ENCODE data around the gene ASIC2. TPM values are rescaled to one million over a fixed set of nuclear protein-coding genes. Genes with fewer than 3 reads are reported as not detected.
"Not testable (repeated sequence)": the region's sequence is repeated elsewhere in the genome, so short reads cannot be mapped to it uniquely, and the experiment has no call there.

ASIC2 gene
- total and polyA plus RNA-seq, 2 experiments from 2014 or later = not detected

DNA sequence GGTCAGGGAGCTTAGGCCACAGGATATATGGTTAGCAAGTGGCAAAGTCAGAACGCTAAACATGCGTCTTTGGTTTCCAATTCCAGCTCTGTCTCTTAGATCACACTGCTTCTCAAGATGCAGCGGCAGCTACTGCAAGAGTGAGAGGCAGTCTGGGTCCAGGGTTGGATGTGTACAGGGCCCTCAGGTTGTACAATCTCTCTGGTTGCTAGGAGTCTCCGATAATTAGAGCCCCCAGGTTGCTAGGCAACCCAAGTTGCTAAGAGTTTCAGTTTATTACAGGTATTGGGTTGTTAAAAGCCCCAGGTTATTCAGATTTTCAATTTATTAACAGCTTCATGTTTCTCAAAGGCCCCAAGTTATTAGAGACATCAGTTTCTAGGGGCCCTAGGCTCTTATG lies 317.0 kb downstream of the ASIC2 start:
- no peak for DNase-seq (ENCODE audit: low read depth in 1 of 2, low spot score in 1 of 2)
- Histone ChIP-seq H3K4me1 (ENCODE audit: low read depth) (no peaks in the 10 kb centered on the region), H3K27ac (no peak overlapping the region), H3K36me3 (no peaks in the 10 kb centered on the region), H3K27me3 (no peaks in the 10 kb centered on the region), H3K9me3 (ENCODE audit: low read depth) (no peaks in the 10 kb centered on the region), H3K4me3 (no peak overlapping the region)
- TF ChIP-seq, protein P1, sequence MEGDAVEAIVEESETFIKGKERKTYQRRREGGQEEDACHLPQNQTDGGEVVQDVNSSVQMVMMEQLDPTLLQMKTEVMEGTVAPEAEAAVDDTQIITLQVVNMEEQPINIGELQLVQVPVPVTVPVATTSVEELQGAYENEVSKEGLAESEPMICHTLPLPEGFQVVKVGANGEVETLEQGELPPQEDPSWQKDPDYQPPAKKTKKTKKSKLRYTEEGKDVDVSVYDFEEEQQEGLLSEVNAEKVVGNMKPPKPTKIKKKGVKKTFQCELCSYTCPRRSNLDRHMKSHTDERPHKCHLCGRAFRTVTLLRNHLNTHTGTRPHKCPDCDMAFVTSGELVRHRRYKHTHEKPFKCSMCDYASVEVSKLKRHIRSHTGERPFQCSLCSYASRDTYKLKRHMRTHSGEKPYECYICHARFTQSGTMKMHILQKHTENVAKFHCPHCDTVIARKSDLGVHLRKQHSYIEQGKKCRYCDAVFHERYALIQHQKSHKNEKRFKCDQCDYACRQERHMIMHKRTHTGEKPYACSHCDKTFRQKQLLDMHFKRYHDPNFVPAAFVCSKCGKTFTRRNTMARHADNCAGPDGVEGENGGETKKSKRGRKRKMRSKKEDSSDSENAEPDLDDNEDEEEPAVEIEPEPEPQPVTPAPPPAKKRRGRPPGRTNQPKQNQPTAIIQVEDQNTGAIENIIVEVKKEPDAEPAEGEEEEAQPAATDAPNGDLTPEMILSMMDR (IDR thresholded peaks at IDR 0.05; ENCODE audit: low read depth, low read length) = no peak

DNA sequence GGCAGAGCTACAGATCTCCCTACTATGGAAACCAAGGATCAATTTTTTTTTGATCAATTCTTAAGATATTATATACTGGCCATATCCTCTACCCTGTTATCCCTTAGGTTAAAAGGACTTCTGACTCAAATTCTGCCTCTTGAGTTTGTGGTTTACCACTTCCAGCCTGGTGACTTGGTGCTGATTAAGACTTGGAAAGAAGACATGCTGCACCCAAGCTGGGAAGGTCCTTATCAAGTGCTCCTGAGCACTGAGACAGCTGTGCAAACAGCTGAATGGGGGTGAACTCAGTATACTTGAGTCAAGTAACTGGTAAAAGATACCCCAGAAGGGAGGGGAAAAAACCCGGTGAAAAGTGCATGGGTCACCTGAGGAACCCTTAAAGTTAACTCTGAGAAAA lies 321.9 kb downstream of the ASIC2 start:
- H3K9me3 ChIP-seq (ENCODE audit: low read depth) = no peaks in the 10 kb centered on the region
- H3K4me3 ChIP-seq = no peak overlapping the region
- H3K36me3 ChIP-seq = no peaks in the 10 kb centered on the region
- H3K27me3 ChIP-seq = no peaks in the 10 kb centered on the region
- no peak overlapping the region for H3K27ac ChIP-seq
- peak in 1 of 2 donors; percentile 54 for DNase-seq (ENCODE audit: low read depth in 1 of 2, low spot score in 1 of 2)
- no peaks in the 10 kb centered on the region for H3K4me1 ChIP-seq (ENCODE audit: low read depth)
- TF ChIP-seq, protein P1 (IDR thresholded peaks at IDR 0.05; ENCODE audit: low read depth, low read length) = no peak

DNA sequence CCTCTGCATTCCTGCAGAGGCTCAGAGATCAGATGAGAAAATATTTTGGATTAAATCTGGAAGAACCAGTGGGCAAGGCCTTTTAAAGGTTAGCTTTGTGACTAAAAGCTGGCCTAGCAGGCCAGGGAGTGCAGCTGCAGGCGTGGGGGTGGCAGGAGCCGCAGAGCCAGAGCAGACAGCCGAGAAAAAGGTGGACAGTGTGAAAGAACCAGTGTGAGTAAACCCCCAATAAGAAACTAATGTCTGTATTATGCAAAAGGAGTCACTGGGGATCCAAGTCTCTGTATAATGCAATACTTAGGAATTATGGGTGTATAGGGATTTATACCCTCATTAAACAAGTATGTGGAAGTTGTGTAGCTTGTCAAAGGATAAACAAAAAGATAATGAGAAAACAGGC lies 322.8 kb downstream of the ASIC2 start:
- Histone ChIP-seq H3K27me3 (no peaks in the 10 kb centered on the region), H3K9me3 (ENCODE audit: low read depth) (no peaks in the 10 kb centered on the region), H3K4me1 (ENCODE audit: low read depth) (no peaks in the 10 kb centered on the region), H3K27ac (no peak overlapping the region), H3K36me3 (no peaks in the 10 kb centered on the region), H3K4me3 (no peak overlapping the region)
- TF ChIP-seq, protein P1 (IDR thresholded peaks at IDR 0.05; ENCODE audit: low read depth, low read length) = no peak
- DNase-seq (ENCODE audit: low read depth in 1 of 2, low spot score in 1 of 2) = peak in 1 of 2 donors; percentile 9

DNA sequence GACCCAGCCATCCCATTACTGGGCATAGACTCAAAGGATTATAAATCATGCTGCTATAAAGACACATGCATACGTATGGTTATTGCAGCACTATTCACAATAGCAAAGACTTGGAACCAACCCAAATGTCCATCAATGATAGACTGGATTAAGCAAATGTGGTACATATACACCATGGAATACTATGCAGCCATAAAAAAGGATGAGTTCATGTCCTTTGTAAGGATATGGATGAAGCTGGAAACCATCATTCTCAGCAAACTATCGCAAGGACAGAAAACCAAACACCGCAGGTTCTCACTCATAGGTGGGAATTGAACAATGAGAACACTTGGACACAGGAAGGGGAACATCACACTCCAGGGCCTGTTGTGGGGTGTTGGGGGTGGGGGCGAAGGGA lies 323.9 kb downstream of the ASIC2 start:
- H3K9me3 ChIP-seq (ENCODE audit: low read depth); H3K27ac ChIP-seq; DNase-seq (ENCODE audit: low read depth in 1 of 2, low spot score in 1 of 2); H3K27me3 ChIP-seq; H3K4me3 ChIP-seq; H3K36me3 ChIP-seq; H3K4me1 ChIP-seq (ENCODE audit: low read depth): not testable (repeated sequence)

DNA sequence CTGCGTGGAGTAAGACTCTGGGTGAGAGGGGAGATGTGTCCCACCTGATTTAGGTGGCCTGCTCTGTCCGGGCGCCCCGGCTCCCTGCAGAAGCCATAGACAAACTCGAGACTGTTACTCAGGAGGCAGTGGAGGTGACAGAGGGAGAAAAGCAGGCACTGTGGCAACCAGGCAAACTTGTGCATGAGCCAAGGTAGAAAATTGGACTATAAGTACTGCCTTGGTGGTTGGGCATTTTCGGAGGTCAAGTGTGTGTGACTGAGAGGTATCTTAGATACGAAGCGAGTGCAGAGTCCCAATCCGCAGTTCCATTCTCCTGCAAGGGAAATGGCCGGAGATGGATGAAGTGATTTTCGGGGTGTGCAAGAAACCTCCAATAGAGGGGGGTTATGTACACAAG lies 328.6 kb downstream of the ASIC2 start:
- Histone ChIP-seq H3K27me3 (no peaks in the 10 kb centered on the region), H3K27ac (no peak overlapping the region), H3K4me1 (ENCODE audit: low read depth) (peaks cover 18% of the 10 kb centered on the region), H3K9me3 (ENCODE audit: low read depth) (no peaks in the 10 kb centered on the region), H3K36me3 (no peaks in the 10 kb centered on the region), H3K4me3 (no peak overlapping the region)
- DNase-seq (ENCODE audit: low read depth in 1 of 2, low spot score in 1 of 2) = no peak
- TF ChIP-seq, protein P1 (IDR thresholded peaks at IDR 0.05; ENCODE audit: low read depth, low read length) = no peak

Measured in cardiac muscle cell (in vitro differentiated cells and primary cell).